ENCODE measurements around the gene UTS2.

The UTS2 gene

GRCh38 chr1:7862211-7863060 lies 9.6 kb upstream of the UTS2 start:
- no peak for DNase-seq

DNA sequence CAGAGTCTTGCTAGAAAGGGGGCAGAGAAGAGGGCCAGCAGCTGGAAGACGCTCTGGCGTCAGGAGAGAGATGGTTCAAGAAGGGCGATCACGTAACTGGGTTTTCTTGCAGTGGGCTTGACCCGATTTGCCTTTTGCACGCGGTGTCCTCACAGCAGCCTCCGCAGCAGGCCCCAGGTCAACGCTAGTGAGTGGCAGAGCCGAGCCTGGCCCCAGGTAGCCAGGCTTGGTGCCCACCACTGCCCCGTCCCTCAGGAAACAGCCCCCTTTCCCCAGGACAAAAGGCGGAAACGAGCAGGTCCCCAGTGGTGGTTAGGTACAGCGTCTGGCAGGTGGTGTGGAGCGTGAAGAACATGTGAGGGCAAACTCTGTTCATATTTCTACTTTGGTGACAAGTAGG lies 8.6 kb upstream of the UTS2 start:
- no peak for DNase-seq

- no peak for DNase-seq
Observed at GRCh38 chr1:7860130-7860529, 7.3 kb upstream of the UTS2 start.

DNA sequence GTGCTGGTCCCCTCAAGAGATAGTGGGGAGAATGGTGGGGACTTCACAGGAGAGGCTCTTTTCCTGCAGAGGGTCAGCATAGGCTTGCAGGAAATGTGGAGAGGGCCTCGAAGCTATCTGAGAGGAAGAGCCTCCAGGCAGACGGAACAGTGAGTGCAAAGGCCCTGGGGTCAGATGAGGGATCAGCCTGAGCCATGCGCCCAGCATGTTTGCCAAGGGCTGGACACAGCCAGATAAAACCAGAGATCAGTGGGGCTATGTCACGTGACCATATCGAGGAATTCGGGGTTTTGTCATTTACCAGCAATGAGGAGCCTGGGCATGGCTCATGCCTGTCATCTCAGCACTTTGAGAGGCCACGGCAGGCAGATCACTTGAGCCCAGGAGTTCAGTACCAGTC lies 6.5 kb upstream of the UTS2 start:
- DNase-seq = no peak

DNA sequence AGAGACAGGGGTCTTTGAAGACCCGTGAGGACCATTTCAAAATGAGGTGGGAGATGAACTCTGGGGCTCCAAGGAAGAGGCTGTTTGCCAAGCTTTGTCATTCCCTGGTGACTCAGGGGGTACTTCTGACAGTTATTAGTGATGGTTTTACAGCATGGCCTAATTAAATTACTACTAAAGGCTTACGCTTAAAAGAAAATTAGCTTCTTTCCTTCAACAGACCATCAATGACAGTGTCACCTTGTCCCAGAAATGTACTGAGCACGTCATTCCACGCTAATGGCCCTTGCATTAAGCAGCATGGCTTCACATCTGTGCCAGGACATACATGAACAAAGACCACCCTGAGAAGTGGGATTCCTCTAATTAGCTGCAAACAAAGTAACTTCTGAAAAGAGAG lies 5.1 kb upstream of the UTS2 start:
- no peak for DNase-seq

- DNase-seq = no peak
Observed at GRCh38 chr1:7857000-7857399, 4.1 kb upstream of the UTS2 start.

DNA sequence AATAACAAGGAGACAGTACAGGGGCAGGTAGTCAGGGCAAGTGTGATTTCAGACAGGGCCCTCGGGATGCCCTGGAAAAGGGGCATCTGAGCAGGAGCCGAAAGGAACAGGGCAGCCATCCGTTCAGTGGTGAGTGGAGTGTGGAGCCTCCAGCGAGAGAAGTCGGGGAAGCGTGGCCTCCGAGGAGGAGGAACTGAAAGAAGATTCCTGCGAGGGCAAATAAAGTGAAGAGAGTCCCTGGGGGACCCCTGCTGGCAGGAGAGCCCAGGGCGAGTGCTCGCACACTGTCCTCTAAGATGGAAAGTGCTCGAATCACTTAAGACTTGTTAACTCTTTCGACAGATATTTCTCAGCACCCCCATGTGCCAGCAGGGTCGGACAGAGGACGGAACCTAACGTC lies 3.5 kb upstream of the UTS2 start:
- DNase-seq = peak in 1 of 2 donors; percentile 3

- no peak for DNase-seq
Observed at GRCh38 chr1:7853684-7854026, 790 bp upstream of the UTS2 start.

GRCh38 chr1:7850786-7851185 lies 2.1 kb downstream of the UTS2 start:
- no peak for DNase-seq

DNA sequence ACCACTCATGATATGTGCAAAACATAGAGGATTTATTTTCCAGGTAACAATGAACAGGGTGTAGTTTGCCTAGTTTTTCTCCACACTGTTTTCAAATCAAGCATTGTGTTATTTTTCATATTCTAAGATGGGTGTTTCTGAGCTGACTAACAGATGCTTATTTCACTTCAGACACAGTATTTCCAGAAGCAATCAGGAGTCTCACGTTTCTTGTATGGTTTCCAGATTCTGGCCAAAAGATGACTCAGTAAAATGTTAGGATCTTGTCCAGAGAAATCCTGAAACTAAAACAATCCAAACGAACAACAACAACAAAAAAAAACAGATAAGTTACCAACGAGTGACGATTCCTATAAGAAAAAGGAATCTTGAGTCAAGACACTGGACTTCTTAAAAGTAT lies 5.3 kb downstream of the UTS2 start:
- no peak for DNase-seq

DNA sequence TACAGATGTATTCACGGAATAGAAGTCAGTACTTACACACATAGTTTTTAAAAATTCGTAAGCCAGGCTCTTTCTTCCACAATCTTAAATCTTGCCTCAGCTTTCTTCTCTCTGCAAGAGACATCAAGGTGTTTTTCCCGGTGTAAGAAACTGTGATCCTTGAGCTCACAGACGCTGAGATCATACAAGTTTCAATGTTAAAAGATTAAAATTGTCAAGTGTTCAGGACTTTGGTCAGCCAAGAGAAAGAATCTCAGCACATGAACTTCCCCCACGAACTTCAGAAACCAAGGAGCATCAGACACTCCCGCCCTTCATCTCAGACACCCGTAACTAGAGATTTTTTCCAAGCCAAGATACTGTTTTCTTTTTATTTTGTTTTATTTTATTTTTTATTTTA lies 6.2 kb downstream of the UTS2 start:
- no peak for DNase-seq

DNA sequence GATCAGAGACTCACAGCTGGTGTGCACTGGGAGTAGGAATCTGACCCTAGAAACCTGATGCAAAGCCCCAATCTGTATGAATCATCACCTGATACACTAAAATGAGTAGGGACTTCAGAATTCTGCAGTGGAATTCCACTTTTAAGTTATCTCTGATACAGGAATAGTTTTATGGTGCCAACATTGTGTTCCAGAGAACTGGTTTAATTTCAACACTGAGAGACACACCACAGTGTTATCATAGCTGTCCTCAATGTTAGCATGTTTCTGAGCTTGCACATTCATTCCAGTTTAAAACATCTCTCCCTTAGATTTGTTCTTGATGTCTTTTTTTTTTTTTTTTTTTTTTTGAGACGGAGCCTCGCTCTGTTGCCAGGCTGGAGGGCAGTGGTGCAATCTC lies 7.1 kb downstream of the UTS2 start:
- DNase-seq = no peak

GRCh38 chr1:7842517-7842916 lies 10.3 kb downstream of the UTS2 start:
- DNase-seq = peak in 1 of 2 donors; percentile 9

- DNase-seq = no peak
Observed at GRCh38 chr1:7839526-7839925, 13.3 kb downstream of the UTS2 start.

DNA sequence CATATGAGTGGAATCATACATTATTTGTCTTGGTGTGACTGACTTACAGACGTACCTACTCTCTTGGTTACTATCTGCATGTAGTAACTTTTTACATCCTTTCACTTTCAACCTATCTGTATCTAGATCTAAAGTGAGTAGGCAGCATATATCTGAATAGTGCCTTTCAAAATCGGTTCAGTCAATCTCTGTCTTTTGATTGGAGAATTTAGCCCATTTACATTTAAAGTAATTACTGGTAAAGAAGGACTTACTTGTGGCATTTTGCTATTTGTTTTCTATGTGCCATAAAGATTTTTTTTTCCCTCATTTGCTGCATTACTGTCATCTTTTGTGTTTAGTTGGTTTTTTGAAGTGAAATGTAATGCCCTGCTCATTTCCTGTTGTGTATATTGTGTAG lies 14.2 kb downstream of the UTS2 start:
- DNase-seq = no peak

DNA sequence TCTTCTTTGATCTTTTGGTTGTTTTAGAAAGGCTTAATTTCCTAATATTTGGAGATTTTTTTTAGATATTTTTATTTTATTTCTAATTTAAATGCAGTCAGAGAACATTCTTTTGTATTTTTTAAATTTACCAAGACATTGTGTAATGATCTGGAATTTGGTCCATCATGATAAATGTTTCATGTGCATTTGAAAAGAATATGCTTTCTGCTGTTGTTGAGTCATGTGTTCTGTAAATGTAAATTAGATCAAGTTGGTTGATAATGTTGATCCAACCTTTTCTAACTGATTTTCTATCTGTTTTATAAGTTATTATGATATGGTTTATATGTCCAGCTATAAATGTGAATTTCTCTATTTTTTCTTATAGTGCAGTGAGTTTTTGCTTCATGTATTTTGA lies 19.8 kb downstream of the UTS2 start:
- DNase-seq = no peak

- DNase-seq = no peak
Observed at GRCh38 chr1:7831458-7831857, 21.4 kb downstream of the UTS2 start.

GRCh38 chr1:7827126-7827955 lies 25.5 kb downstream of the UTS2 start:
- DNase-seq = peak in 1 of 2 donors; percentile 14

DNA sequence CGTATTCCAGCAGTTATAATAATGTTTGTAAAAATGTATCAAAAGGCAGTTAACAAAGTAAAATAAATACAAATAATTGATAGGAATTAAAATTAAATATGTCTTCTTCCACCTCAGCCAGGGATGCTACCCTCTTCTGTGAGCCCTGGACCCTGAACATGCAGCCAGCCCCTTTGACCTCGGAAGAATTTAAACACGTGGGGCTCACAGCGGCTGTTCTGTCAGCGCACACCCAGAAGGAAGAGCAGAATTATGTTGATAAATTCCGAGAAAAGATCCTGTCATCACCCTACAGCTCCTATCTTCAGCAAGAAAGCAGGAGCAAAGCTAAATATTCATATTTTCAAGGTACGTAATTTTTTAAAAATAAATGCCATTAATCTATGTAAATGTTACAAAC lies 26.5 kb downstream of the UTS2 start:
- no peak for DNase-seq

GRCh38 chr1:7824701-7825100 lies 28.2 kb downstream of the UTS2 start:
- DNase-seq = no peak

DNA sequence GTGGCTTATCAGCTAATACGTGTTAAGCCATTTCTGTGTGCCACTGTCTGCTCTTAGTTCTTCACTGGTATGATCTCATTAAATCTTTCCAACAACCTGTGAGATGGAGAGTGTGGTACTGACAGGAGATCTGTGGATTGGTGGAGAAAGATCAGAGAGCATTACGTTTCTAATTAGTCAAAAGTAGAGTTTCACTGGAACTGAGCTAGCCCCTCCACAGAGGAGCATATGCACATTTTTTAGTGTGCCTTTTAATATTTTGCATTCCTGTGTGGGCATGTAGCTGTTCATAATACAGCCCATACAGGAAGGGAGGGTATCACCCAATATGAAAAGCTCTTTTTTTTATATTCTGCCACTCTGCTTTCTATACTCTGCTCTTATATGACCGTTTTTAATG lies 31.6 kb downstream of the UTS2 start:
- DNase-seq = no peak

- no peak for DNase-seq
Observed at GRCh38 chr1:7813677-7814373, 39.0 kb downstream of the UTS2 start.

DNA sequence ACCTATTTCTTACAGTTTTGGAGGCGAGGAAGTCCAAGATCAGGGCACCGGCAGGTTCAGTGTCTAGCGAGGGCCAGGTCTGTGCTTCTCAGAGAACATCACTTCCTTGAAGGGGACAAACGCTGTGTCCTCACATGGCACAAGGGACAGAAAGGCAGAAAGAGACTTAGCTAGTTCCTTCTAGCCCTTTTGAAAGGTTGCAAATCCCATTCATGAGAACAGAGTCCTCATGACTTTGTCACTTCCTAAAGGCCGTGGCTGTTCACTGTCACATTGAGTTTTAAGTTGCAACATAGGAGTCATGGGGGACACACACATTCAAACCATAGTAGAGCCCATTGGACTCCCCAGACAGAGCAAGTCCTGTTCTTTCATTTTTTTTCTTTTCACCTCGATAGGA lies 41.4 kb downstream of the UTS2 start:
- no peak for DNase-seq

GRCh38 chr1:7810395-7810794 lies 42.5 kb downstream of the UTS2 start:
- DNase-seq = peak in 1 of 2 donors; percentile 9
